SJSA1 (cell line): ENCODE results near the gene EVA1A. TPM values are rescaled to one million over a fixed set of nuclear protein-coding genes. Genes with fewer than 3 reads are reported as not detected.

Source experiments
- DNase-seq, 2 experiments: peaks; one replicate each; pipeline ENCODE4 v3.0.0-alpha.2; 2015 to 2020; ENCODE audit warnings: low spot score in 2 of 2, low read depth in 1 of 2
- H3K27ac ChIP-seq: fragments of 250-450 bp; sonication (Bioruptor Pico); 2 replicates; pipeline ENCODE4 v1.5.1; 2020; ENCODE audit warnings: mild to moderate bottlenecking, moderate library complexity
- H3K27me3 ChIP-seq: fragments of 250-450 bp; sonication (Bioruptor Pico); replicated peaks from 2 replicates; pipeline ENCODE4 v1.5.1; 2020; ENCODE audit warnings: mild to moderate bottlenecking, moderate library complexity
- H3K36me3 ChIP-seq: fragments of 250-450 bp; sonication (Bioruptor Pico); 2 replicates; pipeline ENCODE4 v1.5.1; 2020; ENCODE audit warnings: mild to moderate bottlenecking
- H3K4me1 ChIP-seq: fragments of 250-450 bp; sonication (Bioruptor Pico); replicated peaks from 2 replicates; pipeline ENCODE4 v1.6.1; 2021; ENCODE audit warnings: mild to moderate bottlenecking
- H3K4me3 ChIP-seq: fragments of 250-450 bp; sonication (Bioruptor Pico); 2 replicates; pipeline ENCODE4 v1.5.1; 2020; ENCODE audit warnings: mild to moderate bottlenecking
- H3K9me3 ChIP-seq: fragments of 250-450 bp; sonication (Bioruptor Pico); replicated peaks from 2 replicates; pipeline ENCODE4 v1.5.1; 2020; ENCODE audit warnings: mild to moderate bottlenecking
- total RNA-seq: library from RNA; depleted of rRNA; stranded (reverse); fragments of >200 nt; shearing (Covaris generic); gene quantifications from 2 replicates; pipeline ENCODE4 v1.2.3, GENCODE V29; 2014

Gene EVA1A
- total RNA-seq, 1 experiment from 2014 or later = 152 TPM

GRCh38 chr2:75564026-75564688 lies 3.4 kb upstream of the EVA1A start:
- H3K4me3 ChIP-seq = no peak overlapping the region
- peaks cover 16% of the 10 kb centered on the region for H3K36me3 ChIP-seq
- peaks cover 35% of the 10 kb centered on the region for H3K4me1 ChIP-seq
- H3K27ac ChIP-seq = no peak overlapping the region
- no peaks in the 10 kb centered on the region for H3K9me3 ChIP-seq
- H3K27me3 ChIP-seq = no peaks in the 10 kb centered on the region
- no peak for DNase-seq

GRCh38 chr2:75563591-75563990 lies 2.9 kb upstream of the EVA1A start:
- H3K9me3 ChIP-seq = no peaks in the 10 kb centered on the region
- peaks cover 21% of the 10 kb centered on the region for H3K36me3 ChIP-seq
- no peaks in the 10 kb centered on the region for H3K27me3 ChIP-seq
- no peak overlapping the region for H3K27ac ChIP-seq
- no peak for DNase-seq
- no peak overlapping the region for H3K4me3 ChIP-seq
- peaks cover 40% of the 10 kb centered on the region for H3K4me1 ChIP-seq

- peak overlapping the region; percentile 94 for H3K27ac ChIP-seq
- H3K9me3 ChIP-seq = no peaks in the 10 kb centered on the region
- no peaks in the 10 kb centered on the region for H3K27me3 ChIP-seq
- H3K36me3 ChIP-seq = peaks cover 32% of the 10 kb centered on the region
- no peak overlapping the region for H3K4me3 ChIP-seq
- DNase-seq = peak in 1 of 2 experiments; percentile 30
- peaks cover 48% of the 10 kb centered on the region for H3K4me1 ChIP-seq
Observed at GRCh38 chr2:75562513-75562864, 1.8 kb upstream of the EVA1A start.

- H3K4me3 ChIP-seq = peak overlapping the region; percentile 80
- H3K4me1 ChIP-seq = peaks cover 54% of the 10 kb centered on the region
- H3K27me3 ChIP-seq = no peaks in the 10 kb centered on the region
- DNase-seq = peak in 1 of 2 experiments; percentile 56
- H3K9me3 ChIP-seq = no peaks in the 10 kb centered on the region
- peaks cover 39% of the 10 kb centered on the region for H3K36me3 ChIP-seq
- peak overlapping the region; percentile 94 for H3K27ac ChIP-seq
Observed at GRCh38 chr2:75561566-75562512, 1.1 kb upstream of the EVA1A start.

- Histone ChIP-seq H3K36me3 (peaks cover 52% of the 10 kb centered on the region), H3K27me3 (no peaks in the 10 kb centered on the region), H3K9me3 (no peaks in the 10 kb centered on the region), H3K4me1 (peaks cover 58% of the 10 kb centered on the region), H3K4me3 (peak overlapping the region; percentile 80), H3K27ac (peak overlapping the region; percentile 94)
- DNase-seq = peak in 1 of 2 experiments; percentile 64
Observed at GRCh38 chr2:75560022-75560767, 544 bp downstream of the EVA1A start.

- Histone ChIP-seq H3K9me3 (no peaks in the 10 kb centered on the region), H3K4me1 (peaks cover 61% of the 10 kb centered on the region), H3K27me3 (no peaks in the 10 kb centered on the region), H3K4me3 (peak overlapping the region; percentile 80), H3K27ac (peak overlapping the region; percentile 94), H3K36me3 (peaks cover 58% of the 10 kb centered on the region)
- no peak for DNase-seq
Observed at GRCh38 chr2:75559680-75560021, 1.1 kb downstream of the EVA1A start.

GRCh38 chr2:75558786-75559679 lies 1.7 kb downstream of the EVA1A start:
- Histone ChIP-seq H3K9me3 (no peaks in the 10 kb centered on the region), H3K27me3 (no peaks in the 10 kb centered on the region), H3K4me1 (peaks cover 61% of the 10 kb centered on the region), H3K4me3 (peak overlapping the region; percentile 80), H3K27ac (no peak overlapping the region), H3K36me3 (peaks cover 62% of the 10 kb centered on the region)
- DNase-seq = no peak

GRCh38 chr2:75558136-75558535 lies 2.6 kb downstream of the EVA1A start:
- Histone ChIP-seq H3K27me3 (no peaks in the 10 kb centered on the region), H3K4me1 (peaks cover 61% of the 10 kb centered on the region), H3K36me3 (peaks cover 71% of the 10 kb centered on the region), H3K27ac (no peak overlapping the region), H3K4me3 (no peak overlapping the region), H3K9me3 (no peaks in the 10 kb centered on the region)
- no peak for DNase-seq

GRCh38 chr2:75557474-75558133 lies 3.1 kb downstream of the EVA1A start:
- DNase-seq = no peak
- Histone ChIP-seq H3K9me3 (no peaks in the 10 kb centered on the region), H3K27ac (no peak overlapping the region), H3K4me3 (no peak overlapping the region), H3K4me1 (peaks cover 55% of the 10 kb centered on the region), H3K36me3 (peaks cover 76% of the 10 kb centered on the region), H3K27me3 (no peaks in the 10 kb centered on the region)

GRCh38 chr2:75556679-75557366 lies 3.9 kb downstream of the EVA1A start:
- H3K4me3 ChIP-seq = no peak overlapping the region
- no peak for DNase-seq
- H3K36me3 ChIP-seq = peaks cover 84% of the 10 kb centered on the region
- H3K27ac ChIP-seq = no peak overlapping the region
- no peaks in the 10 kb centered on the region for H3K9me3 ChIP-seq
- H3K27me3 ChIP-seq = no peaks in the 10 kb centered on the region
- peaks cover 47% of the 10 kb centered on the region for H3K4me1 ChIP-seq

- Histone ChIP-seq H3K36me3 (peaks cover 94% of the 10 kb centered on the region), H3K4me1 (peaks cover 42% of the 10 kb centered on the region), H3K27ac (no peak overlapping the region), H3K9me3 (no peaks in the 10 kb centered on the region), H3K4me3 (no peak overlapping the region), H3K27me3 (no peaks in the 10 kb centered on the region)
- DNase-seq = no peak
Observed at GRCh38 chr2:75555701-75556100, 5.0 kb downstream of the EVA1A start.

- H3K27me3 ChIP-seq = no peaks in the 10 kb centered on the region
- no peaks in the 10 kb centered on the region for H3K9me3 ChIP-seq
- no peak overlapping the region for H3K4me3 ChIP-seq
- H3K36me3 ChIP-seq = peaks cover 98% of the 10 kb centered on the region
- peaks cover 47% of the 10 kb centered on the region for H3K4me1 ChIP-seq
- no peak overlapping the region for H3K27ac ChIP-seq
- no peak for DNase-seq
Observed at GRCh38 chr2:75553935-75554531, 6.7 kb downstream of the EVA1A start.
